HT-29 (cell line): Measurements from ENCODE around the gene PCP2. TPM values are rescaled to one million over a fixed set of nuclear protein-coding genes. Genes with fewer than 3 reads are reported as not detected.

Experiments used
- DNase-seq: peaks from one replicate; pipeline ENCODE4 v3.0.0-alpha.2; 2015; ENCODE audit warnings: low spot score
- small RNA-seq: library from RNA; depleted of rRNA; stranded (forward); fragments of <200 nt; gene quantifications from one replicate; pipeline ENCODE3, GENCODE V24; 2014
- total RNA-seq: library from RNA; depleted of rRNA; stranded (reverse); fragments of >200 nt; shearing (Covaris generic); gene quantifications from 2 replicates; pipeline ENCODE4 v1.2.3, GENCODE V29; 2014; rRNA removed

The PCP2 gene
- total RNA-seq, 1 experiment from 2014 or later: not detected

DNA sequence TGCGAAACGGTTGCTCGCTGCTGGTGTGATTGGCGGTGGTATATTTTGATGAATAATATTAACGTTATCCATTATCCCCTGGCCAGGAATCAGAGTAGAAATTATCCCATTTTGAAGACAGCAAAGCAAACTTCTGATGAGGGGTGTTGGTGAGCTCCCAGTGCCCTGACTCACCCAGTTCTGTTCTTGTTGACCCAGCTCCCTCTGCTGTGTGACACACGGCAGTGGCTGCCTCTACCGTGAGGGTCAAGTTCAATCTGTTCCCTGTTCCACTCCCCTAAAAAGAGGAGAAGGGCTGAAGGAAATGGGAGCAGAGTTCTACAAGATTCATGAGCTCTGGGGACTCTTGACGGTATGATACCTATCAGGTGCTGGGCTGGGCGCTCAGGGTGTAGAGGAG lies 35.8 kb downstream of the PCP2 start:
- no peak for DNase-seq

DNA sequence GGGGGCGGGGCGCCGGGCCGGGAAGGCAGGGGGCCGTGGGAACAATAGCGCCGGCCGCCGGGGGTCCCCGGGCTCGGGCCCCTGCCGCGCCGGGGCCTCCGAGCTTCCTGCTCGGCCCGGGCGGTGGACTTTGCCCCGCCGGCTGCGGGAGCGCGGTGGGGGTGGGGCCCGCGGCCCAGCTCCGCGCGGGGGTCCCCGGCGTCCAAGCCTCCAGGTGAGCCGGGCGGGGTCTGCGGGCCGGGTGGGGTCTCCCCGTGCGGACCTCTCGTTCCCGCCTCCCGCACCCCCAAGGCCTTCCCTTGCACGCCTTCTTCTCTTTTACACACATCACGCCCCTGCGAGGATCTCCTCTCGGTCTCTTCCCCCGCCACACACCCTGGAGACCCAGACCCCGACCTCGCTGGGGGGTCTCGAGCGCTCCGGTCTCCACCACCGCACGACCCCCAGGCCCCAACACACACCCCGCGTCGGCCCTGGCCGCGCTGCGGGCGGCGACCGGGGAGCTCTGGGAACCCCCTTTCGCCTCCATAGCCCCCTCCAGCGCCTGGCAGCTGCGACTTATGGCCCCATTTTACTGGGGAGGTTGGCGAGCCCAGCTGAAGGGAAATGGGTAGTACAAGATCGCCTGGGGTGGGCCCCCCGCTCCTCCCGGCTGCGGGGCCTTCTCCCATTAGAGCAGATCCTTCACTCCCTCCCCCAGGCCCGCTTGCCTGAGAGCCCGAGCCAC lies 37.1 kb downstream of the PCP2 start:
- DNase-seq: peak; percentile 19

DNA sequence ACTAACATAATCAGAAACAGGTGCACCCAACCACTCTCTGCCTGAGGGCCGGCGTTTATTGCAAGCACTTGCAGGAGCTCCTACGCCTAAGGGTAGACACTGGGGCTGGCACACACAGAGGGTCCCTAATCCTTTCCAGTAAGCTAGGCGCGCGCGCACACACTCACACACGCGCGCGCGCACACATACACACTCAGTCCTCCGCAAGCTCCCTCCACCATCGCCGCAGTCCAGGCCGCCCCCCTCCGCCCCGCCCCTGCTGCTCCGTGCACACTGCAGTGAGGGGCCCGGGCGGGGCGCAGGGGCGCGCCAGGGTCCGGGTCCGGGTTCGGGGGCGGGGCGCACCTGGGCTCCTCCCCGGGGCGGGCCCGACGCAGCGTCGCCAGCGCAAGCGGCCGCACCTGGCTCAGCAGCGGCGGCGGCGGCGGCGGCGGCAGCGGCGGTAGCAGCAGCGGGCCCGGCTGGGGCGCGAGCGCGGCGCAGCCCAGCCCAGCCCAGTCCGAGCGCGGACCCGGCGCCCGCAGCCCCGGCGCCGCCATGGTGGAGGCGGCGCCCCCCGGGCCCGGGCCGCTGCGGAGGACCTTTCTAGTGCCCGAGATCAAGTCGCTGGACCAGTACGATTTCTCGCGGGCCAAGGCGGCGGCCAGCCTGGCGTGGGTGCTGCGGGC lies 37.9 kb downstream of the PCP2 start, which contains the start of gene CAMSAP3:
Gene CAMSAP3, plus strand, starts transcription at position 398 of the 668 bp plus-strand sequence. Its CDS starts 140 bp downstream, at position 538.
- DNase-seq: peak; percentile 34

DNA sequence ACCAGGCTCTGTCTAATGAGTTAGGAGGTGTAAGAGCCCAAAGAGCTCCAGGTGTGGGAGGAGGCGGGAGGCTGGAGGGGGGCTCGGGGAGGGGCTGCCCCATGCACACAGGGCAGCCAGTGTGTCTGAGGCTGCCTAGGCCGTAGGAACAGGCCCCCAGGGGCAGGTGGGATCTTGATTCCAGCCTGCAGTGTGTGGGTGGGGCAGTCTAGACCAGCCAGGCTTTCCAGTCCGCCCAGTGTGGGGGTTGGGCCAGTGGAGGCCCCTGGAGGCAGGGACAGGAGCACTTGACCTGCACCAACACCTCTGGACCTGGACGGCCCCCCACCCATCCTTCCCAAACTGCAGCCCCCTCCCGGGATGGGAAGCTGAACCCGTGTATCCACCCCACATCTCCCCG lies 43.3 kb downstream of the PCP2 start:
- DNase-seq: no peak

DNA sequence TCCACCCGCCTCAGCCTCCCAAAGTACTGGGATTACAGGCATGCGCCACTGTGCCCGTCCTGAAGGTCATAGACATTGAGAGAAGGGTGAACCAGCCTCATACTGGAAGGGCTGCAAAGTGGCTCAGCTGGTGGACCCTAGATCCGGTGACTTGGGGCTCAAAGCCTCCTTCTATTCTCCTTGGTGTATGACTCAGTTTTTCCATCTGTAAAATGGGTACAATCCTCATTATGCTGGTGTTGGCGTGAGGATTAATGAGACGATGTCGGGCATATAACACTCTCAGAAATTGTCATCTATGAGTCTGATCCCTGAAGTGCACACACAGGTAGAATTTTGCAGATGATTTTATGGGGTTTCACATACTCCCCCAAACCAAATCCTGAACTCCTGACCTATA lies 43.7 kb downstream of the PCP2 start:
- DNase-seq: no peak

DNA sequence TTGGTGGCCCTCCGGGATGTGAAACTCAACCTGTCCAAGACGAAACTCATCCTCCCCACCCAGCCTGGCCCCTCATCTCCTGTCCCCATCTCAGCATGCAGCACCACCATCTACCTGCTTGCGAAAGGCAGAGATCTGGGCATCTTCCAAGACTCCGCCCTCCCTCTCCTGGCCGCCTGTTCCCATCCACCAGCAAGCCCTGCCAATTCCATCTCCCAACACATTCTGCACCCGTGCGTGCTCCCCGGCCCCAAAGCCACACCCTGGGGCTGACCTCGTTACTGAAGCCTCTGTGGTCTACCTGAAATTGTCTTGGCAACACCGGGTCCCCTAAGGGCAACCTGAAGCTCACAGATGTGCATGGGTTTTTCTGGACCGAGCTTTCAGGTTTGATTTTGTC lies 51.1 kb downstream of the PCP2 start:
- DNase-seq: no peak

Small RNA genes lying within 50 kb of the gene (small RNA-seq; reads per million reads assigned to genes)
- not detected for gene MIR6792

Other genes starting within 250 kb of the PCP2 start
- 4.0 and 6.4 TPM in 2 replicates for gene PEX11G, start 144.7 kb downstream of the PCP2 start, total RNA-seq
- 4.2 and 5.6 TPM in 2 replicates for gene ZNF358, start 117.6 kb downstream of the PCP2 start, total RNA-seq
- gene MCOLN1, start 111.1 kb downstream of the PCP2 start, total RNA-seq: 7.1 and 7.5 TPM in 2 replicates
- gene PNPLA6, start 98.0 kb downstream of the PCP2 start, total RNA-seq: 61.3 and 74.3 TPM in 2 replicates
- 29.8 and 37.0 TPM in 2 replicates for gene CAMSAP3, start 37.9 kb downstream of the PCP2 start, total RNA-seq
- 48.4 and 51.9 TPM in 2 replicates for gene XAB2, start 4.2 kb downstream of the PCP2 start, total RNA-seq
- 26.6 and 27.7 TPM in 2 replicates for gene PET100, start 3.9 kb downstream of the PCP2 start, total RNA-seq
- 66.4 and 73.3 TPM in 2 replicates for gene STXBP2, start 3.4 kb upstream of the PCP2 start, total RNA-seq
- gene RETN, start 35.3 kb upstream of the PCP2 start, total RNA-seq: not detected in 2 replicates
- not detected in 2 replicates for gene MCEMP1, start 43.4 kb upstream of the PCP2 start, total RNA-seq
- 112 and 113 TPM in 2 replicates for gene TRAPPC5, start 47.1 kb upstream of the PCP2 start, total RNA-seq
- not detected in 2 replicates for gene FCER2, start 68.4 kb upstream of the PCP2 start, total RNA-seq
- gene CLEC4G, start 98.4 kb upstream of the PCP2 start, total RNA-seq: not detected in 2 replicates
- gene CD209, start 113.8 kb upstream of the PCP2 start, total RNA-seq: not detected in 2 replicates
- gene CLEC4M, start 129.5 kb upstream of the PCP2 start, total RNA-seq: not detected in 2 replicates
- gene EVI5L, start 196.5 kb upstream of the PCP2 start, total RNA-seq: 4.0 and 4.4 TPM in 2 replicates
- gene PRR36, start 240.7 kb upstream of the PCP2 start, total RNA-seq: 0.31 and 1.6 TPM in 2 replicates